ENCODE measurements around the gene MRPL10.
A peak's percentile ranks its signal among the peaks of the same experiment; 100 is the strongest.

Gene MRPL10

DNA sequence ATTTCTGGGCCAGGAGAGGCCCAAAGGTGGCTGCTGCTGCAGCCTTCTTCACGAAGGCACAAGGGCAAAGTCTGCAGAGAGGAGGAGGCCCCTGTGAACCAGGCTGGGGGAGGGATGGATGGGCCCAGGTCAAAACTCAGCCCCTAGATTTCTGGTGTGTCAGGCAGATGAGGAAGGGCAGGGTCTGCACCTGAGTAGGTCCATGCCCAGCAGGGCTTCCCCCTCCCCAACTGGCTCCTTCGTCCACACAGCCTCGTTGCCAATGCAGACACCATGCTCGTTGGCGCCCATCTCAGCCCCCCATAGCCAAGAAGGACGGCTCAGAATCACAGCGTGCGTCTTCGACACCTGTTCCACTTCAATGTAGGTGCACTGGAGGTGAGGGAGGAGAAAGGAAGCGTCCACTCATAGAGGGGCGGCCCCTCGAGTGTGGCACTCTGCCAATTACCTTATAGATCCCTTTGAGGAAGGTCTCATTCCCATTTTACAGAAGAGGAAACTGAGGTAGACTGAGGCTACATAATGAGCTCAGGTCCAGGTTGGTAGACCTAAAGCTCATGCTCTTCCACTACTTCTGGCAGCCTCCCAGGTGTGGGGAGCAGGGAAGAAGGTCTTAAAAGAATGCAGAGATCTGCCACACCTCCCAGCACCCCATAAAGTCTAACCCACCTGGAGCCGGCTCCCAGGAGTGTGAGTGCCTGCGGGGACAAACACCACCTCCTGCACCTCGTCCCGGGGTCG lies 8.8 kb upstream of the MRPL10 start:
- H3K27ac ChIP-seq = peak overlapping the region; percentile 45
- no peaks in the 10 kb centered on the region for H3K9me3 ChIP-seq
- H3K36me3 ChIP-seq = peaks cover 29% of the 10 kb centered on the region
- H3K4me3 ChIP-seq (ENCODE audit: low read depth in 1 of 2, low read length in 1 of 2) = peak overlapping the region; percentile 78 to 89
- peaks cover 22% of the 10 kb centered on the region for H3K27me3 ChIP-seq
- peaks cover 12% of the 10 kb centered on the region in 2 experiments for H3K4me1 ChIP-seq (ENCODE audit: control insufficient read depth in 1 of 2, insufficient read depth in 1 of 2, low read depth in 1 of 2, low read length in 1 of 2)
- TF ChIP-seq, protein P1, sequence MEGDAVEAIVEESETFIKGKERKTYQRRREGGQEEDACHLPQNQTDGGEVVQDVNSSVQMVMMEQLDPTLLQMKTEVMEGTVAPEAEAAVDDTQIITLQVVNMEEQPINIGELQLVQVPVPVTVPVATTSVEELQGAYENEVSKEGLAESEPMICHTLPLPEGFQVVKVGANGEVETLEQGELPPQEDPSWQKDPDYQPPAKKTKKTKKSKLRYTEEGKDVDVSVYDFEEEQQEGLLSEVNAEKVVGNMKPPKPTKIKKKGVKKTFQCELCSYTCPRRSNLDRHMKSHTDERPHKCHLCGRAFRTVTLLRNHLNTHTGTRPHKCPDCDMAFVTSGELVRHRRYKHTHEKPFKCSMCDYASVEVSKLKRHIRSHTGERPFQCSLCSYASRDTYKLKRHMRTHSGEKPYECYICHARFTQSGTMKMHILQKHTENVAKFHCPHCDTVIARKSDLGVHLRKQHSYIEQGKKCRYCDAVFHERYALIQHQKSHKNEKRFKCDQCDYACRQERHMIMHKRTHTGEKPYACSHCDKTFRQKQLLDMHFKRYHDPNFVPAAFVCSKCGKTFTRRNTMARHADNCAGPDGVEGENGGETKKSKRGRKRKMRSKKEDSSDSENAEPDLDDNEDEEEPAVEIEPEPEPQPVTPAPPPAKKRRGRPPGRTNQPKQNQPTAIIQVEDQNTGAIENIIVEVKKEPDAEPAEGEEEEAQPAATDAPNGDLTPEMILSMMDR (IDR thresholded peaks at IDR 0.05) = no peak

DNA sequence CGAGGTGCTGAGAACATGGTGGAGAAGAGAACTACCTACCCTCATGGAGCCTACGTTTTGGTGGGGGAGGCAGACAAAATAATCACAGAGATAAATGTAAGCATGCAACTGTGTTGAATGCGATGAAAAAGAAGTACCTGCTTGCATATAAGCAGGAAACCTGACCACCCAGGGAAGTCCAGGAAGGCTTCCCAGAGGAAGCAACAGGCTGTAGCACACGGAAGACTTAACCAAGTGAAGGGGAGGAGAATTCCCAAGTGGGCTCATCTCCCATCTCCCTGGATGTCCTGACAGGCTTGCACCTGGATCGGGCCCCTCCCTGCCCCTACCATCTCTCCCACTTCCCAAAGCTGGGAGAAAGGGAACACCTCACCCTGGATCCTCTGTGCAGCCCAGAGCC lies 7.7 kb upstream of the MRPL10 start:
- peaks cover 11% of the 10 kb centered on the region for H3K27me3 ChIP-seq
- H3K36me3 ChIP-seq = peaks cover 29% of the 10 kb centered on the region
- peaks cover 12% of the 10 kb centered on the region in 2 experiments for H3K4me1 ChIP-seq (ENCODE audit: control insufficient read depth in 1 of 2, insufficient read depth in 1 of 2, low read depth in 1 of 2, low read length in 1 of 2)
- H3K9me3 ChIP-seq = no peaks in the 10 kb centered on the region
- no peak overlapping the region for H3K27ac ChIP-seq
- TF ChIP-seq, protein P1 (IDR thresholded peaks at IDR 0.05) = no peak
- H3K4me3 ChIP-seq (ENCODE audit: low read depth in 1 of 2, low read length in 1 of 2) = no peak overlapping the region

DNA sequence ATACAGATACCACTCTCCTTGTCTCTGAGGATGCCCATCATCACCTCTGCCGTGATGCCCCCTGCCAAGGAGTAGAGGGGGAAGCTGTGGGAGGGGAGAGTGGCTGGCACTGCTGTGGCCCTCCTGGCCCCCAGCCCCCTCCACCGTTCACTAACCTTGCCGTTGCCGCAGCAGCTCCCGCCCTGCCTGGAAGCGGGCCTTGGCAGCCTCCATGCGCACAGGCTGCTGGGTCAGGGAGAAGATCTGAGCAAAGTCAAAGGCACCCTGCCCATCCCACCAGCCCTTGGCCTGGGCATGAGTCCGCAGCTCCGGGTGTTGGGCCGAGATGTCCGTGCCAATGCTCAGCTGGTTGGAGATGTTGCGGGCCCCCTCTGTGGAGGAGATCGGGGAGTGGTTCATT lies 7.3 kb upstream of the MRPL10 start:
- peaks cover 7% of the 10 kb centered on the region for H3K27me3 ChIP-seq
- H3K4me1 ChIP-seq (ENCODE audit: control insufficient read depth in 1 of 2, insufficient read depth in 1 of 2, low read depth in 1 of 2, low read length in 1 of 2) = peaks cover 12% of the 10 kb centered on the region in 2 experiments
- TF ChIP-seq, protein P1 (IDR thresholded peaks at IDR 0.05) = no peak
- no peaks in the 10 kb centered on the region for H3K9me3 ChIP-seq
- peaks cover 29% of the 10 kb centered on the region for H3K36me3 ChIP-seq
- H3K4me3 ChIP-seq (ENCODE audit: low read depth in 1 of 2, low read length in 1 of 2) = no peak overlapping the region
- no peak overlapping the region for H3K27ac ChIP-seq

DNA sequence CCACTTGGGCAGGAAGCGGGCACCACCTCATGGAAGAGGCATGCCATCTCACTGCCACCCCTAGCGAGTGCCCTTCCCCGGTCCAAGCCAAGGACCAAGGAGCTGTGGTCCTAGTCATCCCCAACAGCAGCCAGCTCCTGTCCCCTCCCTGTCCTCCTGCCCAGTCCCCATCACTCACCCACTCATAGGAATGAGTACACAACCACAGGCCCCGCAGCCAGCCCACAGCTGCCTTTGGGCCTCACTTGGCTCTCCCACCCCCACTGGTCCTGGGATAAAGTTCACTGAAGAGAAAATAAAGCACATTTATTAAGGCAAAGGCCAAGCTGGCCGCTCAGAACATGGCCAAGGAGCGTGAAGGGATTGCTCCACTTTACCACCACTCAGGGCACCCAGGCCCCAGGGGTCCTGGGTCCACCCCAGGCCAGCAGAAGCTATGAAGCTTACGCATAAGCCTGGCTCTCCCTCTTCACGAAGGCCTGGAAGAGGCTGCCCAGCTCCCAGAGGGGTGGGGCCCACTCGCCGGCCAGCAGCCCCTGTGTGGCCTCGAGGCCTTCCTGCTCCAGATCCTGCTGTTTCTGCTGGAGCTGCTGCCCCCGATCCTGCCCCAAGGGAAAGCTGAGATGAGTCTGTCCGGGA lies 6.2 kb upstream of the MRPL10 start:
- H3K36me3 ChIP-seq = peaks cover 29% of the 10 kb centered on the region
- no peaks in the 10 kb centered on the region for H3K9me3 ChIP-seq
- no peak overlapping the region for H3K4me3 ChIP-seq (ENCODE audit: low read depth in 1 of 2, low read length in 1 of 2)
- TF ChIP-seq, protein P1 (IDR thresholded peaks at IDR 0.05) = no peak
- H3K27ac ChIP-seq = no peak overlapping the region
- no peaks in the 10 kb centered on the region for H3K27me3 ChIP-seq
- H3K4me1 ChIP-seq (ENCODE audit: control insufficient read depth in 1 of 2, insufficient read depth in 1 of 2, low read depth in 1 of 2, low read length in 1 of 2) = peaks cover 12 to 16% of the 10 kb centered on the region in 2 experiments

DNA sequence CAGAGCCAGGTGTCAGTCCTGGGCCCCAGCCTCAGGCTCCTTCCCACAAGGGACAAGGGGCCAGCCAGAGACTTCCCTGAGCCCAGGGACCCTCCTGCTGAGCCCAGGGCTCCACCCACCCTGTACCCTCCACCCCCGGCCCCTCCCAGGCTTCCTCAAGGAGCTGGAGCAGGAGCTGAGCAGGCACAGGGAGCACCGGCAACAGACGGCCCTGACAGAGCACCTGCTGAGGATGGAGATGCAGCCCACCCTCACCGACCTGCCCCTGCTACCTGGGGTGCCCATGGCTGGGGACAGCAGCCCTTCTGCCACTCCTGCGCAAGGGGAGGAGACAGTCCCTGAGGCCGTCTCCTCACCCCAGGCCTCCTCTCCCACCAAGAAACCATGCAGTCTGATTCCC lies 5.3 kb upstream of the MRPL10 start:
- Histone ChIP-seq H3K27ac (no peak overlapping the region), H3K27me3 (no peaks in the 10 kb centered on the region), H3K36me3 (peaks cover 29% of the 10 kb centered on the region), H3K4me3 (ENCODE audit: low read depth in 1 of 2, low read length in 1 of 2) (no peak overlapping the region), H3K9me3 (no peaks in the 10 kb centered on the region), H3K4me1 (ENCODE audit: control insufficient read depth in 1 of 2, insufficient read depth in 1 of 2, low read depth in 1 of 2, low read length in 1 of 2) (peaks cover 20 to 25% of the 10 kb centered on the region in 2 experiments)
- TF ChIP-seq, protein P1 (IDR thresholded peaks at IDR 0.05) = no peak
